ENCODE measurements around the gene GARS1. TPM values are rescaled to one million over a fixed set of nuclear protein-coding genes. Genes with fewer than 3 reads are reported as not detected.
"Not testable (repeated sequence)": the region's sequence is repeated elsewhere in the genome, so short reads cannot be mapped to it uniquely, and the experiment has no call there.

GARS1 gene
- total RNA-seq, 2 experiments from 2014 or later, result 150 to 154 TPM

DNA sequence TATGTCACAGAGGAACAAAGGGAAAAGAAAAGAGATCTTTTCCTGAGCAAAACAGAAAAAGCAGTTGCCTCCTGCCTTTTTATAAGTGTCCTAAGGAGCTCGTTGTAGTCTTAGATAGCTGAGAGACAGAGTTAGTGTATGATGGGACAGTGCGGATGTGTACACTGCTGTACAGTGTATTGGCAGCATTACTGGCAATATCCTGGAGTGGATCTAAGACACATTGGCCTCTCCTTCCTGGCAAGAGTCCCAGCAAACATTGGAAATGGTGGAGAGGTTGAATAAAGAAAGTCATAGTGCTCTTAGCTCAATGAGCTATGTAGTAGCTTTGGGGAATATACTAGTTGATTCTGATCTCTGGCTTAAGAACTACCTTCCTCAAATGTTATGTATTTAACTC is 22.7 kb downstream of the GARS1 start:
- ATAC-seq (ENCODE audit: low read depth) (no peak), DNase-seq (no peak)
- POLR2A ChIA-PET, result no interaction called here
- Mint-ChIP-seq H3K4me1 (peaks cover 15% of the 10 kb centered on the region), H3K9me3 (no peaks in the 10 kb centered on the region), H3K4me3 (no peak overlapping the region), H3K36me3 (peaks cover 50% of the 10 kb centered on the region), H3K27ac (peak overlapping the region; percentile 55), H3K27me3 (no peaks in the 10 kb centered on the region)

DNA sequence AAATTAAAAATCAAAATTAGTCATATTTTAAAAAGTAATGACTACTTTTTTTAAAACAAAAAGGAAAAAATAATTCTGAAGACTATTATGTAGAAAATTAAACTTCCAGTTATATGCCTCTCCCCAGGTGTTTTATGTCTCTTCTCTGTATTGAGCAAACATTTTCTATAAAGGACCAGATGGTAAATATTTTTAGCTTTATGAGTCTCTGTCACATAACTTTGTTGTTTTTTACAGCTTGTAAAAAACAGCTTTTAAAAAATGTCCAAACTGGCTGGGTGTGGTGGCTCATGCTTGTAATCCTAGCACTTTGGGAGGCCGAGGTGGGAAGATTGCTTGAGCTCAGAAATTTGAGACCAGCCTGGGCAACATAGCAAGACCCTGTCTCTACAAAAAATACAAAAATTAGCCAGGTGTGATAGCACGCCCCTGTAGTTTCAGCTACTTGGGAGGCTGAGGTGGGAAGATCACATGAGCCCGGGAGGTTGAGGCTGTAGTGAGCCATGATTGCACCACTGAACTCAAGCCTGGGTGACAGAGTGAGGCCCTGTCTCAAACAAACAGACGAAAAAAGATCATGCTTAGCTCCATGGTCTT is 23.5 kb downstream of the GARS1 start:
- H3K27me3 Mint-ChIP-seq, result no peaks in the 10 kb centered on the region
- ATAC-seq (ENCODE audit: low read depth), result no peak
- POLR2A ChIA-PET, result interaction anchor here (0.8 kb wide), 1 partner anchor 10 kb away, joined by 4 read pairs; no protein-coding TSS in a partner anchor
- H3K27ac Mint-ChIP-seq, result no peak overlapping the region
- peaks cover 50% of the 10 kb centered on the region for H3K36me3 Mint-ChIP-seq
- peaks cover 7% of the 10 kb centered on the region for H3K4me1 Mint-ChIP-seq
- no peaks in the 10 kb centered on the region for H3K9me3 Mint-ChIP-seq
- DNase-seq, result no peak
- no peak overlapping the region for H3K4me3 Mint-ChIP-seq

DNA sequence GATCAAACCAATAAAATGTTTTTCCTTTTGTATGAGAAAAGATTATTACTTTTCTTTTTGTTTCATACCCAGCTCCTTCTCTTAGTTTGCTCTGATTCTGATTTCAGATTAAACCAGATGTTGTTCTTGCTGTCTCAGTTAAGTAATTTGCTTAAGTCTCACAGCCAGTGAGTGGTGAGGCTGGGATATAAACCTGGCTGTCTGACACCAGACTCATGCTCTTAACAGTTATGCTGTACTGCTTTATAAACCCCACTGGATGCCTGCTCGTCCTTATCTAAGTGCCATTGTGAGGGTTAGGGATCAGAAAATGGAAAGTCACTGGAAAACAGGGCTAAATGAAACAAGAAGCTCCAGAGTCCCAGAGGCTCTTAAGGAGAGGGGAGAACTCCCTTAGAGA is 24.3 kb downstream of the GARS1 start:
- Mint-ChIP-seq H3K27me3 (no peaks in the 10 kb centered on the region), H3K27ac (no peak overlapping the region), H3K36me3 (peaks cover 47% of the 10 kb centered on the region), H3K9me3 (no peaks in the 10 kb centered on the region), H3K4me3 (no peak overlapping the region), H3K4me1 (peaks cover 5% of the 10 kb centered on the region)
- no peak for DNase-seq
- POLR2A ChIA-PET, result interaction anchor here (0.8 to 1.0 kb wide), 2 partner anchors 10 to 14 kb away, joined by 4 to 5 read pairs; no protein-coding TSS in a partner anchor
- no peak for ATAC-seq (ENCODE audit: low read depth)

DNA sequence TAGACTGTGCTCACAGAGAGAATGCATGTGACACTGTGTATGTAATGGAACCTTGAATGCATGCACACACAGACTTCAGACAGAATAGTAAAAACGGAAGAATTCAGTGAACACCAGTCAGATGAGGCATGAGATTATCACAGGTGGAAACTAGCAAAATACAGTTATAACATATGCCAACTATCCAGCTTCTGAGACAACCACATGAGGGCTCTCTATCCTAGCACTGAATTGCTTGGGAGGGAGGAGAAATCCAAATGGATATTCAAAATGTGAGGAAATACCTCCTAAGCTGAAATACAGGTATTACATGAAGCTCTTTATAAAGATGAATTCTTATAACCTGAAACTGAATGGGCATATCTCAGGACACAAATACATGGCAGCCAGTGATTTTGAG is 30.6 kb downstream of the GARS1 start:
- no peak overlapping the region for H3K4me3 Mint-ChIP-seq
- no peaks in the 10 kb centered on the region for H3K27me3 Mint-ChIP-seq
- H3K9me3 Mint-ChIP-seq, result no peaks in the 10 kb centered on the region
- H3K36me3 Mint-ChIP-seq, result peaks cover 47% of the 10 kb centered on the region
- peaks cover 3% of the 10 kb centered on the region for H3K4me1 Mint-ChIP-seq
- POLR2A ChIA-PET, result no interaction called here
- DNase-seq (no peak), ATAC-seq (ENCODE audit: low read depth) (no peak)
- H3K27ac Mint-ChIP-seq, result no peak overlapping the region

GRCh38 chr7:30627026-30627425 is 32.3 kb downstream of the GARS1 start:
- H3K4me3 Mint-ChIP-seq, result no peak overlapping the region
- ATAC-seq (ENCODE audit: low read depth) (no peak), DNase-seq (no peak)
- peaks cover 3% of the 10 kb centered on the region for H3K4me1 Mint-ChIP-seq
- H3K36me3 Mint-ChIP-seq, result peaks cover 47% of the 10 kb centered on the region
- no peaks in the 10 kb centered on the region for H3K9me3 Mint-ChIP-seq
- no peaks in the 10 kb centered on the region for H3K27me3 Mint-ChIP-seq
- peak overlapping the region; percentile 51 for H3K27ac Mint-ChIP-seq
- POLR2A ChIA-PET, result no interaction called here

GRCh38 chr7:30630986-30631385 is 36.3 kb downstream of the GARS1 start:
- POLR2A ChIA-PET, result no interaction called here
- DNase-seq, result no peak
- peaks cover 56% of the 10 kb centered on the region for H3K36me3 Mint-ChIP-seq
- no peaks in the 10 kb centered on the region for H3K27me3 Mint-ChIP-seq
- ATAC-seq (ENCODE audit: low read depth), result no peak
- H3K4me3 Mint-ChIP-seq, result no peak overlapping the region
- peaks cover 8% of the 10 kb centered on the region for H3K4me1 Mint-ChIP-seq
- H3K27ac Mint-ChIP-seq, result no peak overlapping the region
- H3K9me3 Mint-ChIP-seq, result no peaks in the 10 kb centered on the region

DNA sequence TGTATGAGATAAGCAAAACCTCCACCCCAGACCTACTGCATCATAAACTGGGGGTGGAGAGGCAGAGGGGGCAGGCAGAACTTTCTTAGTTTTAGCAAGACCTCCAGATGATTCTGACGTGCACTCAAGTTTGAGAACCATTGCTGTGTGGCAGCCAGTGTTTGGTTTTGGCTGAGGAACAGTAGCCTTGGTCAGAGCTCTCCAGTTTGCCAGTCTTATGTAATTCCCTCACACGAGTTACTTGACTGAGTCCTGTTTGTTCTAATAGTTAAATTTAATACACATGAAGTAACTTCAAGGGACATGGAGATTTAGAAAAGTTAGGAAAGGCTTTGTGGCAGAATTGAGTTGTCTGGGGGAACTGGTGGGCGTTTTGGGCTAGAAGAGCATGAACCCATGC is 38.5 kb downstream of the GARS1 start:
- Mint-ChIP-seq H3K36me3 (peaks cover 52% of the 10 kb centered on the region), H3K4me3 (no peak overlapping the region), H3K4me1 (peaks cover 4% of the 10 kb centered on the region), H3K9me3 (no peaks in the 10 kb centered on the region), H3K27ac (no peak overlapping the region), H3K27me3 (no peaks in the 10 kb centered on the region)
- POLR2A ChIA-PET, result no interaction called here
- DNase-seq (no peak), ATAC-seq (ENCODE audit: low read depth) (no peak)

- DNase-seq, result no peak
- POLR2A ChIA-PET, result no interaction called here
- peaks cover 4% of the 10 kb centered on the region for H3K4me1 Mint-ChIP-seq
- no peak for ATAC-seq (ENCODE audit: low read depth)
- H3K27me3 Mint-ChIP-seq, result no peaks in the 10 kb centered on the region
- peaks cover 48% of the 10 kb centered on the region for H3K36me3 Mint-ChIP-seq
- no peak overlapping the region for H3K27ac Mint-ChIP-seq
- no peak overlapping the region for H3K4me3 Mint-ChIP-seq
- no peaks in the 10 kb centered on the region for H3K9me3 Mint-ChIP-seq
Observed at GRCh38 chr7:30634193-30634626, 39.5 kb downstream of the GARS1 start.

- Mint-ChIP-seq H3K36me3 (peaks cover 49% of the 10 kb centered on the region), H3K9me3 (no peaks in the 10 kb centered on the region), H3K27me3 (no peaks in the 10 kb centered on the region), H3K4me1 (peaks cover 4% of the 10 kb centered on the region), H3K4me3 (no peak overlapping the region), H3K27ac (no peak overlapping the region)
- POLR2A ChIA-PET, result no interaction called here
- DNase-seq, result no peak
- ATAC-seq (ENCODE audit: low read depth), result no peak
Observed at GRCh38 chr7:30634634-30635201, 40.0 kb downstream of the GARS1 start.

DNA sequence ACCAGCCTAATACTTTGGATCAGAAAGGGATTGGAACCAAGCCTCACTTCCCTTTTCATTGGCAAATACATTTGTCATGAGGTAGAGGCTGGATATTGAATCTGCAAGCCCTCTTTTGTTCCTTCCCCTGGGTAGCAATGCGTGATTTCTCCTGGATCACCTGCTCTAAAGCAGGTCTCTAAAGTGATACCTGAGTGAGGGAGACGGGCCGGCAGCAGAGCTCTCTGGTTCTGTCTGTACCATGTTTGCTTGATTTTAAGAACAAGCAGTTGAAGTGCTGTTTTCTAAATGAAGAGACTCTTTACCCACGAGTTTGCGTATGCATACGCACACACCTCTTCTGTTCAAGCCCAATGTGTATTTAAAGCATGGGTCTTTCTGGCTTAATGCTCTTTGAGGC is 41.1 kb downstream of the GARS1 start:
- H3K4me3 Mint-ChIP-seq, result no peak overlapping the region
- H3K36me3 Mint-ChIP-seq, result peaks cover 47% of the 10 kb centered on the region
- POLR2A ChIA-PET, result no interaction called here
- no peak overlapping the region for H3K27ac Mint-ChIP-seq
- ATAC-seq (ENCODE audit: low read depth) (no peak), DNase-seq (no peak)
- H3K4me1 Mint-ChIP-seq, result peaks cover 4% of the 10 kb centered on the region
- no peaks in the 10 kb centered on the region for H3K9me3 Mint-ChIP-seq
- no peaks in the 10 kb centered on the region for H3K27me3 Mint-ChIP-seq

GRCh38 chr7:30642322-30642721 is 47.6 kb downstream of the GARS1 start:
- H3K36me3 Mint-ChIP-seq, result peaks cover 17% of the 10 kb centered on the region
- DNase-seq; H3K4me3 Mint-ChIP-seq; H3K9me3 Mint-ChIP-seq; ATAC-seq (ENCODE audit: low read depth); H3K4me1 Mint-ChIP-seq; H3K27ac Mint-ChIP-seq; POLR2A ChIA-PET; H3K27me3 Mint-ChIP-seq: not testable (repeated sequence)

- POLR2A ChIA-PET, result no interaction called here
- Mint-ChIP-seq H3K36me3 (peaks cover 17% of the 10 kb centered on the region), H3K27me3 (no peaks in the 10 kb centered on the region)
Observed at GRCh38 chr7:30642789-30643188, 48.1 kb downstream of the GARS1 start.

DNA sequence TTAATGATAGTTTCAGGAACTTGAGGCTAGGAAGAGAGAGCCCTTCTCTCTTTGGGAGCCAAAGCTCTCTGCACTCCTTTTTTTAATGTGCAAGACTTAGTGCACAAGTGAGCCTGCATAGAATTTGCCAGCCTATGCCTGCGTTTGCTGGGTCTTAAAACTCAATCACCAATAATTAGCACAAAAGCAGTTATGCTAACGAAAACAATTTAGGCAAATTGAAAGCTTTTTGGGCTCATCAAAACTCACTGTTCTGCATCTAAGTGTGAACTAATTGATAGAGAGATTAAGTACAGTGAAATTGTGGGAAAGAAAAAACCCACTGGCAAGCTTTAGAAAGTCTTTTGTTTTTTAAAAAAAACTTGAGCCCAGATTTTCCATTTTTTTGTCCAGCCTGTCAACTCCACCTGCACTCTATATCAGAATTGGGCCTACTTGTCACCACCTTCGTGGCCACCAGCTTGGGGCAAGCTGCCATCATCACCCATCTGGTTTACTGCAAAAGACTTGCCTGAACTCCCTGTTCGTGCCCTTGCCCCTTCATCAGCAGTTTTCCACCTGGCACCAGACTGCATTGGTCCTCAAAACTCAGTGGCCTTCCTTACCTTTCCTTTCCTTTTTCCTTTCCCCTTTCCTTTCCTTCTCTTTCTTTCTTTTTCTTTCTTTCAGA is 49.7 kb downstream of the GARS1 start:
- Mint-ChIP-seq H3K4me3 (no peak overlapping the region), H3K9me3 (no peaks in the 10 kb centered on the region), H3K27ac (peak overlapping the region; percentile 60), H3K36me3 (peaks cover 15% of the 10 kb centered on the region), H3K4me1 (no peaks in the 10 kb centered on the region), H3K27me3 (no peaks in the 10 kb centered on the region)
- ATAC-seq (ENCODE audit: low read depth), result no peak
- DNase-seq, result no peak
- POLR2A ChIA-PET, result no interaction called here

More at GRCh38 chr7:30642789-30643188, 48.1 kb downstream of the GARS1 start:
- no peaks in the 10 kb centered on the region for H3K4me1 Mint-ChIP-seq
- H3K4me3 Mint-ChIP-seq, result no peak overlapping the region
- H3K9me3 Mint-ChIP-seq, result no peaks in the 10 kb centered on the region
- no peak overlapping the region for H3K27ac Mint-ChIP-seq
- DNase-seq (no peak), ATAC-seq (ENCODE audit: low read depth) (no peak)

DNA sequence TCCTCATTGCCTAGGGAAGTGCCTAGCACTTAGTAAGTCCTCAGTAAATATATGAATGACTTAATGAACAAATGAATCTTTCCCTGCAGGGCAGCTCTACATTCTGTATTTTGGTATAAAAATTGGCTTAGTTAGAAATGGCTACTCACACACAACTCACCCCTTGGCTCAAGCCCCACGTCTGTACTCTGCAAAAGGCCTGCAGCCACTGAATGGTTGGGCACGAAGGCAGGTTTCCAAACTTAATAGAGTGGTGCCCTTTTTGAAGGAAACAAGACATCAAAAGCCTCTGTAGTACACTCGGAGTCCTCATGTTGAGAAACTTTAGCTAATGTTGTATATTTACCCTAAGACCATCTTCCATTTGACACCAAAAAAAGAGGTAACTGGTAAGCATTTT is 51.0 kb downstream of the GARS1 start:
- H3K4me3 Mint-ChIP-seq, result no peak overlapping the region
- H3K4me1 Mint-ChIP-seq, result no peaks in the 10 kb centered on the region
- H3K27ac Mint-ChIP-seq, result no peak overlapping the region
- ATAC-seq (ENCODE audit: low read depth) (no peak), DNase-seq (no peak)
- no peaks in the 10 kb centered on the region for H3K9me3 Mint-ChIP-seq
- POLR2A ChIA-PET, result no interaction called here
- H3K27me3 Mint-ChIP-seq, result no peaks in the 10 kb centered on the region
- peaks cover 14% of the 10 kb centered on the region for H3K36me3 Mint-ChIP-seq
